Measurements from ENCODE around the gene FOXN1.
"Not testable (repeated sequence)": the region's sequence is repeated elsewhere in the genome, so short reads cannot be mapped to it uniquely, and the experiment has no call there.

The FOXN1 gene

DNA sequence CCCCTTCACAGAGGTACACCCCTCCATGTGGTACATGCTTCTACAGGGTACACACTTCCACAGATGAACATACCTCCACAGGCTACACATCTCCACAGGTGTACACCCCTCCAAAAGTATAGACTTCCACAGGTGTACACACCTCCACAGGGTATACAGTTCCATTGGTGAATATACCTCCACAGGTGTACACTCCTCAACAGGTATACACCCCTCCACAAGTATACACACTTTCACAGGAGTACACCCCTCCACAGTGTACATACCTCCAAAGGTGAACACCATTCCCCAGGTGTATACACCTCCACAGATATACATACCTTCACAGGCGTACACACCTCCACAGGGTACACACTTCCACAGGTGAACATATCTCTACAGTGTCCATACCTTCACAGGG, 9.4 kb downstream of the FOXN1 start:
- no peak for DNase-seq (ENCODE audit: low spot score)
- TF ChIP-seq, protein P1, sequence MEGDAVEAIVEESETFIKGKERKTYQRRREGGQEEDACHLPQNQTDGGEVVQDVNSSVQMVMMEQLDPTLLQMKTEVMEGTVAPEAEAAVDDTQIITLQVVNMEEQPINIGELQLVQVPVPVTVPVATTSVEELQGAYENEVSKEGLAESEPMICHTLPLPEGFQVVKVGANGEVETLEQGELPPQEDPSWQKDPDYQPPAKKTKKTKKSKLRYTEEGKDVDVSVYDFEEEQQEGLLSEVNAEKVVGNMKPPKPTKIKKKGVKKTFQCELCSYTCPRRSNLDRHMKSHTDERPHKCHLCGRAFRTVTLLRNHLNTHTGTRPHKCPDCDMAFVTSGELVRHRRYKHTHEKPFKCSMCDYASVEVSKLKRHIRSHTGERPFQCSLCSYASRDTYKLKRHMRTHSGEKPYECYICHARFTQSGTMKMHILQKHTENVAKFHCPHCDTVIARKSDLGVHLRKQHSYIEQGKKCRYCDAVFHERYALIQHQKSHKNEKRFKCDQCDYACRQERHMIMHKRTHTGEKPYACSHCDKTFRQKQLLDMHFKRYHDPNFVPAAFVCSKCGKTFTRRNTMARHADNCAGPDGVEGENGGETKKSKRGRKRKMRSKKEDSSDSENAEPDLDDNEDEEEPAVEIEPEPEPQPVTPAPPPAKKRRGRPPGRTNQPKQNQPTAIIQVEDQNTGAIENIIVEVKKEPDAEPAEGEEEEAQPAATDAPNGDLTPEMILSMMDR (IDR thresholded peaks at IDR 0.05; ENCODE audit: borderline replicate concordance, control extremely low read depth, extremely low read depth, insufficient read depth, missing control alignments): no peak
- in situ Hi-C loops (cut with MboI; ENCODE audit: low sequenced_read_pairs, unreplicated experiment): no loop called here

DNA sequence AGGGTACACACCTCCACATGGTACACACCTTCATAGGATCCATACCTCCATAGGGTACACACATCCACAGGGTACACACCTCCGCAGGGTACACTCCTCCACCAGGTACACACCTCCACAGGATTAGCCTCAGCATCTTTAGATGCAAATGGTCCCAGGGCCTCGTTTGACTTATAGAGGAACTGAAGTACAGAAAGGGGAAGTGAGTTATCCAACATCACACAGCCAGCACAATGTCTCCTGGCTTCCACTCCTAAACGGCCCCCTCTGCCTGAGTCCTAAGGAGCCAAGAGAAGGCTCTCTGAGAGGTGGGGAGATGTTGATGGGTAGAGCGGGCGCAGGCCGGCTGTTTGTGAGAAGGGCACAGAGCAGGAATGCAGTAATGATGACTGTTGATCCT, 12.0 kb downstream of the FOXN1 start:
- no peak for DNase-seq (ENCODE audit: low spot score)

DNA sequence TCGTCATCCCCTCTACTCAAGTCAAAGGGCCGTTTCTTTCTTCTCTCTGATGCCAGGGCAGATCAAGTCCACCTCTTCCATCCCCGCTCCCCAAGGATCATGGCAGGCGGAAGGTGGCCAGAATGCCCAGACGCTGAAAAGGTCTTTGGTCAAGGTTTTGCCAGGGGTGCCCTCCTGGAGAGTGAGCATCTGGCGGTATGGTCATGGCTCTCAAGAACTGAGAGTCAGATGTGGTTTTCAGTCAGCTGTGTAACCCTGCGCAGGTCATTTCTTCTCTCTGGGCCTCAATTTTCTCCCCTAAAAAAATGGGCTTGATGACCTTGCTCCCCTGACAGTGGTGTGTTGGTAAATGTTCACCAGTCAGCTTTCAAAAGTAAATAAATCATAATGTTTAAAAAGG, 12.4 kb downstream of the FOXN1 start:
- in situ Hi-C loops (cut with MboI; ENCODE audit: low sequenced_read_pairs, unreplicated experiment): no loop called here
- DNase-seq (ENCODE audit: low spot score): no peak
- TF ChIP-seq, protein P1 (IDR thresholded peaks at IDR 0.05; ENCODE audit: borderline replicate concordance, control extremely low read depth, extremely low read depth, insufficient read depth, missing control alignments): no peak

More for the DNA sequence above, 12.0 kb downstream of the FOXN1 start:
- TF ChIP-seq, protein P1 (IDR thresholded peaks at IDR 0.05; ENCODE audit: borderline replicate concordance, control extremely low read depth, extremely low read depth, insufficient read depth, missing control alignments): no peak
- in situ Hi-C loops (cut with MboI; ENCODE audit: low sequenced_read_pairs, unreplicated experiment): no loop called here

DNA sequence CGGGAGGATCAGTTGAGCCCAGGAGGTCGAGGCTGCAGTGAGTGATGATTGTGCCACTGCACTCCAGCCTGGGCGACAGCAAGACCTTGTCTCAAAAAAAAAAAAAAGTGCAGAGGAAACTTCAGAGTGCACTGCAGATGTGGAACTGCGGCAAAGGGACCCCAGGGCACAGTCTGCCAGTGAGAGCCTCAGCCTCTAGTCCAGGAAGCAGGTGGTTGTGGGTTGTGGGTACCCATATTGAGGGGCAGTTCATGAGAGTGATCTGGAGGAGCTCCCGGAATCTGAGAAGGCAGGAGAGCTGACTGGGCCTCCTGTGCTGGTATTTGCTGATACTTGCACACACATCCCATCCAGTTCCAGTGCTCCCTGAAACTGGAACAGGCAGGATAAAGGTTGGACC, 13.1 kb downstream of the FOXN1 start:
- in situ Hi-C loops (cut with MboI; ENCODE audit: low sequenced_read_pairs, unreplicated experiment): no loop called here
- DNase-seq (ENCODE audit: low spot score): no peak

DNA sequence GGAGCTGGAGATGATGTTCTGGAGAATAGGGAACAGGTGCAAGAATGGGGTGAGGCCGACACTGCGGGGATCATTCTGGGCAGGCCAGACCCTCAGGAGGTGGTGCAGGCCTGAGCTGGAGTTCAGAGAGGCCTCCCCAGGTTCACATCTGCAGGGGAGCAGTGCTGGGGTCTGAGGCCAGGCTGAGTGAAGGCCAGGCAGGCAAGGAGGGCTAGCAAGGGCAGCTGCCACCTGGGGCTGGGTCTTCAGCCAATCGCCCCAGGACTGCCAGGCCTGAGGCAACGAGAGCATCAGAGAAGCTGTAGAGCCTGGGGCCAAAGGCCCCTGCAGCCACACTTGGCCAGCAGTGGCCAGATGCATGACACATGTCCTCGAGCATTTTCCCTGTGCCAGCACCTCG, 14.5 kb downstream of the FOXN1 start:
- in situ Hi-C loops (cut with MboI; ENCODE audit: low sequenced_read_pairs, unreplicated experiment): no loop called here
- DNase-seq (ENCODE audit: low spot score): no peak
- TF ChIP-seq, protein P1 (IDR thresholded peaks at IDR 0.05; ENCODE audit: borderline replicate concordance, control extremely low read depth, extremely low read depth, insufficient read depth, missing control alignments): no peak

More for the DNA sequence above, 13.1 kb downstream of the FOXN1 start:
- TF ChIP-seq, protein P1 (IDR thresholded peaks at IDR 0.05; ENCODE audit: borderline replicate concordance, control extremely low read depth, extremely low read depth, insufficient read depth, missing control alignments): no peak

DNA sequence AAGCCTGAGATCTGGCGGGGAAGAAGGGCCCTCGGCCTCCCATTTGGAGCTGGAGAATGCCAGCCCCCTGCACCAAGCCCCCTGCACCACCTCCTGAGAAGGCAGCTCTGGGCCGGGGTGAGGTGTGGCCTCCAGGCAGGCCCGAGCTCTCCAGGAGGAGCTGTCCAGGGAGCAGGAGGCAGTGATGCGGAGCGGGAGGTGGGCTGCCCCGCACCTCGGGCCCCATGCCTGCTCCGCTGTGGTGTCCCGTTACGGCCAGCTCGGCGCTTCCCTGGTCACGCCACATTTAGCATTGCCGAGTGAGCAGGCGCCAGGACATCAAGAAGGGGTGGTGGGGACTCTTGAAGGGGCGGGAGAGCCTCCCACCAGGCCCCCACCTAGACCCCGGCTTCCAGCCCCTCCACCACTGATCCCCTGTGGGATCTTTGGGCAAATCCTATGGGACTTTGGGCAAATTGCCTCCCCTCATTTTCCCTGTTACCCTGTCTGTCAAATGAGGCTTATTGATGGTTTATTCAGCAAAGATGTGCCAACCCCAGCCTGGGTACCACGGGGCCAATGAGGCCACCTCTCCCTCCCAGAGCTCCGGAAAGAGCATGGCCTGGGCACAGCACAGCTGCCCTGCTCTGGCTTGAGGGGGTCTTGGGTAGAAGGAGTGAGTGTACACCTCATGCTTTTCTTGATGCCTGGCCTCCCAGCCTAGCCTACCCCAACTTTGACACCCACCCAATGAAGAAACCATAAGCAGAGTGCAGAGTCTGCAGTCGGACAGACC, 15.3 kb downstream of the FOXN1 start:
- TF ChIP-seq, protein P1 (IDR thresholded peaks at IDR 0.05; ENCODE audit: borderline replicate concordance, control extremely low read depth, extremely low read depth, insufficient read depth, missing control alignments): no peak
- in situ Hi-C loops (cut with MboI; ENCODE audit: low sequenced_read_pairs, unreplicated experiment): no loop called here
- DNase-seq (ENCODE audit: low spot score): no peak

DNA sequence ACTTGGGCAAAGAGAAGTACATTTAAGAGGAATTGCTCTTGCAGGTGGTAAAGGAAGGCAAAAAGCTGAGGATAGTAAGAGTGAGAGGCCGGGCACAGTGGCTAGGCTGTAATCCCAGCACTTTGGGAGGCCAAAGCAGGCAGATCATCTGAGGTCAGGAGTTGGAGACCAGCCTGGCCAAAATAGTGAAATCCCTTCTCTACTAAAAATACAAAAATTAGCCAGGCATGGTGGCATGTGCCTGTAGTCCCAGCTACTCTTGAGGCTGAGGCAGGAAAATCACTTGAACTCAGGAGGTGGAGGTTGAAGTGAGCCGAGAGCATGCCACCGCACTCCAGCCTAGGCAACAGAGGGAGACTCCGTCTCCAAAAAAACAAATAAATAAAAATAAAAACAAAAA, 16.1 kb downstream of the FOXN1 start:
- DNase-seq (ENCODE audit: low spot score); in situ Hi-C loops (cut with MboI; ENCODE audit: low sequenced_read_pairs, unreplicated experiment): not testable (repeated sequence)
